ES-I3 (cell line): ENCODE data around the gene CAB39L.

Experiments
- H3K36me3 ChIP-seq: 2 replicates; pipeline ENCODE4 v1.6.1; 2013; ENCODE audit warnings: mild to moderate bottlenecking, low read length, control low read depth, moderate library complexity; ENCODE audit not compliant: insufficient read depth
- H3K4me1 ChIP-seq: 2 replicates; pipeline ENCODE4 v1.6.1; 2013; ENCODE audit warnings: mild to moderate bottlenecking, control low read depth, low read length; ENCODE audit not compliant: insufficient read depth
- H3K9ac ChIP-seq: 2 replicates; pipeline ENCODE4 v1.6.1; 2013; ENCODE audit warnings: low read depth, mild to moderate bottlenecking, low read length, moderate library complexity
- H3K9me3 ChIP-seq: 2 replicates; pipeline ENCODE4 v1.6.1; 2013; ENCODE audit warnings: mild to moderate bottlenecking, low read length, moderate library complexity; ENCODE audit not compliant: control insufficient read depth, insufficient read depth

Gene CAB39L

GRCh38 chr13:49367640-49368422, 76.0 kb downstream of the CAB39L start:
- H3K4me1 ChIP-seq: peaks cover 10% of the 10 kb centered on the region
- H3K9ac ChIP-seq: no peak overlapping the region
- peaks cover 3% of the 10 kb centered on the region; the same call in 1 of the 2 replicates for H3K9me3 ChIP-seq
- no peaks in the 10 kb centered on the region for H3K36me3 ChIP-seq

DNA sequence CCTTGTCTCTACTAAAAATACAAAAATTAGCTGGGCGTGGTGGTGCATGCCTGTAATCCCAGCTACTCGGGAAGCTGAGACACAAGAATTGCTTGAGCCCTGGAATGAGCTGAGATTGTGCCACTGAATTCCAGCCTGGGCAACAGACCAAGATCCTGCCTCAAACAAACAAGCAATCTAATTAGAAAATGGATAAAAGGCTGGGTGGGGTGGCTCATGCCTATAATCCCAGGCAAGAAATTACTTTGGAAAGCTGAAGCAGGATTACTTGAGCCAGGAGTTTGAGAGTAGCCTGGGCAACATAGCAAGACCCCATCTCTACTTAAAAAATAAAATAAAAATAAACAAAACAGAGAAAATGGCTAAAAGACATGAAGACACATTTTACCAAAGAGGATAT, 77.0 kb downstream of the CAB39L start:
- H3K9me3 ChIP-seq: peaks cover 3% of the 10 kb centered on the region; the same call in 1 of the 2 replicates
- peaks cover 10% of the 10 kb centered on the region for H3K4me1 ChIP-seq
- H3K36me3 ChIP-seq: no peaks in the 10 kb centered on the region
- H3K9ac ChIP-seq: no peak overlapping the region

DNA sequence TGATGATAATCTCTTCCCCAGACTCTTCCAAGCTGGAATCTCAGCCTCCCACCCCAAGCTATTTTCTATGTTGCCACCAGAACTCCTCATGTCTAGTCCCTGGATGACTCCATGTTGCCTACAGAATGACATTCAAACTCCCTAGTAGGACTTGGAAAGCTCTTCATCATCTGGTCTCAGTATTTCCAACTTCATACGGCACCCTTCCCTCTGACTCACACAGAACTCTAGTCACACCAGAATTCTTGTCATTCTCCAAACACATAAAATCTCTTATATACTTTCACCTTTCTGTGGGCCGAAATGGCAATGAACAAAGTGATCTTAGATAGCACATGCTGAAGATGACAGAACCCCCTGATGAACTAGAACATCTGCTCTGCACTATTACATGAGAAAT, 86.2 kb downstream of the CAB39L start:
- Histone ChIP-seq H3K4me1 (no peaks in the 10 kb centered on the region), H3K9ac (no peak overlapping the region), H3K36me3 (no peaks in the 10 kb centered on the region), H3K9me3 (no peaks in the 10 kb centered on the region)

DNA sequence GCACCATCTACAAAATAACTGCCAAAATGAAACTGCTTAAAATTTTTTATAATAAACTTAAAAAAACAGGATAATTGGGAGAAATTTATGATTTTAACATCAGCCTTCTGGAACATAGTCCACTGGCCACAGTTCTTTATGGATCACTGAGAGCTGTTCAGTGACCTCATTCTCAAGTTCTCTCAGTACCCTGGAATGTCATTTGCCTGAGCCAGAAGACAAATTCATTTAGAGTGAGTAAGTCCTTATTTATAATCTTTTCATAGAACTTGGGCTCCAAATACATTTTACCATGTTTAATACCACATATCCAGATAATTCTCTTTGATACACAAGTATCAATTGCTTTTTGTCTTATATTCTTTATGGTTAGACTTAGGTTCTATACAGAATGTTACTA, 87.6 kb downstream of the CAB39L start:
- H3K9ac ChIP-seq: no peak overlapping the region
- H3K9me3 ChIP-seq: no peaks in the 10 kb centered on the region
- no peaks in the 10 kb centered on the region for H3K36me3 ChIP-seq
- H3K4me1 ChIP-seq: no peaks in the 10 kb centered on the region

- Histone ChIP-seq H3K9me3 (no peaks in the 10 kb centered on the region), H3K36me3 (no peaks in the 10 kb centered on the region), H3K4me1 (no peaks in the 10 kb centered on the region), H3K9ac (no peak overlapping the region)
Observed at GRCh38 chr13:49354719-49355118, 89.1 kb downstream of the CAB39L start.

DNA sequence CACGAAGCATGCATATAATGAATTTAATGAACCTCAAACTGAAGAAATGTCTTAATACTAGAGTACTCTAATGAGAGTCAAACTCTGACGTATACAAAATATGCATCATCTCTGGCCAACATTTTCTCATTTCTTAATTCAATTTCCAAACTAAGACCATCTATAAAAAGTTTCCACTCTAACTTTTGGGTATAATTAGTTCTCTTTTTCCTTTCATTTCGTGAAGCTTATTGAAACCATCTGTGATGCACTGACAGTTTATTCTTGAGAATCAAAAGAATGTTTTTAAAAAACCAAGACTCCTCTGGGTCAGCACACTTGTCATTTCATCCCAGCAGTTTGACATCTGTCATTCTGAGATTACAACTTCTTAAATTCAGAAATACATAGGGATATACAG, 90.0 kb downstream of the CAB39L start:
- H3K9me3 ChIP-seq: no peaks in the 10 kb centered on the region
- H3K9ac ChIP-seq: no peak overlapping the region
- H3K4me1 ChIP-seq: no peaks in the 10 kb centered on the region
- H3K36me3 ChIP-seq: no peaks in the 10 kb centered on the region

GRCh38 chr13:49351871-49352270, 92.0 kb downstream of the CAB39L start:
- Histone ChIP-seq H3K9me3 (no peaks in the 10 kb centered on the region), H3K36me3 (no peaks in the 10 kb centered on the region), H3K4me1 (no peaks in the 10 kb centered on the region), H3K9ac (no peak overlapping the region)

GRCh38 chr13:49348751-49349150, 95.1 kb downstream of the CAB39L start:
- no peaks in the 10 kb centered on the region for H3K36me3 ChIP-seq
- no peaks in the 10 kb centered on the region for H3K9me3 ChIP-seq
- peak overlapping the region; percentile 19; the same call in 1 of the 2 replicates for H3K9ac ChIP-seq
- no peaks in the 10 kb centered on the region for H3K4me1 ChIP-seq

DNA sequence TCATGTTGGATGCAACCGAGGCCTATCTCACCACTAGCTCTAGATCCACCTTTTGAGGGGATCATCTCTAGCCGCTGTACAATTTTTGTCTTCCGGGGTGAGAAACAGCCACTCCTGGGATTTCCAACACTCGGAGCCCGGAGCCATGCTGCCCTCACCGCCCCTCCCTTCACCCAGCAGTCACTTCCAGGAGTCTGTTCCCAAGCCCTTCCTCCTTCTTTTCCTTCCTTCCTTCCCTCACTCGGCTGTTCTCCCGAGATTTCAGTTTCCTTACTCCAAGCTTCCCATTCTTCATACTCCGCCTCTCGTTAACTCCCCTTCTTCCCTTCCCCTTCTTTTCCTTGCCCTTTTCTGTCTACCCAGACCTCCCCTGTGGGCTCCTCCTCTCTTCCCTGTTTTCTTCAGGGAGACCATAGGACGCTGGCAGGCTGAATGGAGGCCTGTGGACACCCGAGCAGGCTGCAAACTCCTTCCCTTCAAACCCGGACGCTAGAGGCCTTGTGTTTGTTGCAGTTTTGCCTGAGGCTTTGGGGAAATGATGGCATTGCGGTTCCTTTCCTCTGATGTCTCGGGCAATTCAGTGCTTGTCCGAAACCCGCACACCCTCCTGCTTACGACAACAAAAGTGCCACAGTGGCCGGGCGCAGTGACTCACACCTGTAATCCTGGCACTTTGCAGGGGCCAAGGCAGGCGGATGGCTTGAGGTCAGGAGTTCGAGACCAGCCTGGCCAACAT, 96.0 kb downstream of the CAB39L start:
- Histone ChIP-seq H3K9me3 (no peaks in the 10 kb centered on the region), H3K9ac (peak overlapping the region; percentile 19; the same call in 1 of the 2 replicates), H3K36me3 (no peaks in the 10 kb centered on the region), H3K4me1 (no peaks in the 10 kb centered on the region)

DNA sequence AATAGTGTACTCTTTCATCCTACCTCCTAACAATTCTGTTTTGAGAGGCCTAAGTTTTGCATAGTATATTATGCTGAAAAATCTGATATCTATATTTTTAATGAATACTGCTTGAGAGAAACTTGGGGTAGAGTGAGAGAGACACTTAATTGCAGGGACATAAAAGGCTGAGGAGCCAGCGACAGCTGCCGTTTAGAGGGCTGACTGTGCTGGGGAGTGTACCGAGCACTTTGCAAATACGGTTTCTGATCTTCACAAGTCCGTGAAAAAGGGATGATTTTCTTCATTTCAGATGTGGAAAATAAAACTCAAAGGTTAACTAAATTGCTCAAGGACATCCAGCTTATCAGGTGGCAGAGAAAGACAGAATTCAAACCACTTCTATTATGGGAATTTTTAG, 97.4 kb downstream of the CAB39L start:
- Histone ChIP-seq H3K9ac (no peak overlapping the region), H3K36me3 (no peaks in the 10 kb centered on the region), H3K4me1 (no peaks in the 10 kb centered on the region), H3K9me3 (no peaks in the 10 kb centered on the region)

GRCh38 chr13:49343731-49344130, 100.1 kb downstream of the CAB39L start:
- Histone ChIP-seq H3K36me3 (no peaks in the 10 kb centered on the region), H3K4me1 (no peaks in the 10 kb centered on the region), H3K9ac (no peak overlapping the region), H3K9me3 (no peaks in the 10 kb centered on the region)

DNA sequence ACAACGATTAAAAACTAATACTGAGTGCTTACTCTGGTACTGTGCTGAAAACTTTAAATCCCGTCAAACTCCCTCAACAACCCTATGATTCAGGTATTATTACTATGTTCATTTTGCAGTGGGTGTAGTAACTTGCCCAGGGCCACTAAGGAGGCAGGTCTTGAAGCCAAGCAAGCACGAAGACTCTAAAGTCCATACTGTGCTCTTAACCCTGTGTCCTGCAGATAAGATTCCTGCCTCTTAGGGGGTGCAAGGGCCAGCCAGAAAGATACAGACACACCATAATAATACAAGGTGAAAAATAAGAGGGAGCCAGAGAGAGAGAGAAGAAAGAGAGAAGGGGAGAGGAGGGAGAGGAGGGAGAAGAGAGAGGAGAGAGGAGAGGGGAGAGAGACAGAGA, 100.6 kb downstream of the CAB39L start:
- no peak overlapping the region for H3K9ac ChIP-seq
- H3K9me3 ChIP-seq: no peaks in the 10 kb centered on the region
- no peaks in the 10 kb centered on the region for H3K36me3 ChIP-seq
- H3K4me1 ChIP-seq: no peaks in the 10 kb centered on the region

DNA sequence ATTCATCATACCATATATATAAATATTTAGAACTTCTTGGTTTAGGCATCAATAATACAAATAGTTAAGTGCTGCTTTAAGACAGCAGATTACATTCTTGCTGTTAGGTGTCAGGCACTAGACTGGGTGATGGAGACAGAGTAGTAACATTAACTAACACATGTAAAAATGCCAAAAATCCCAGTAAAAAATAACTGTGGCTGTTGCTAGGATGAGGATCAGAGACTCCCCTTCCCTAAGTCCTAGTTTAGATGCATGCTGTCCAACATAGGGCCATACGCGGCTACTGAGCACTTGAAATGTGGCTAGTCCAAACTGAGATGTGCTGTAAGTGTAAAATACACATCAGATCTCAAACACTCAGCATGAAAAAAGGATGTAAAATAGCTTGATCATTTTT, 101.4 kb downstream of the CAB39L start:
- Histone ChIP-seq H3K4me1 (no peaks in the 10 kb centered on the region), H3K9ac (no peak overlapping the region), H3K36me3 (no peaks in the 10 kb centered on the region), H3K9me3 (no peaks in the 10 kb centered on the region)

- no peak overlapping the region for H3K9ac ChIP-seq
- no peaks in the 10 kb centered on the region for H3K4me1 ChIP-seq
- no peaks in the 10 kb centered on the region for H3K36me3 ChIP-seq
- no peaks in the 10 kb centered on the region for H3K9me3 ChIP-seq
Observed at GRCh38 chr13:49341941-49342340, 101.9 kb downstream of the CAB39L start.

- no peaks in the 10 kb centered on the region for H3K4me1 ChIP-seq
- no peaks in the 10 kb centered on the region for H3K36me3 ChIP-seq
- no peaks in the 10 kb centered on the region for H3K9me3 ChIP-seq
- H3K9ac ChIP-seq: no peak overlapping the region
Observed at GRCh38 chr13:49341517-49341916, 102.3 kb downstream of the CAB39L start.
